ENCODE measurements around the gene NME8. TPM values are rescaled to one million over a fixed set of nuclear protein-coding genes. Genes with fewer than 3 reads are reported as not detected.

NME8 gene
- total and polyA plus RNA-seq, 2 of the 4 experiments (the other 2 are of a cell fraction), result not detected

- ATAC-seq (ENCODE audit: low read depth) (no peak), DNase-seq (no peak)
- Histone ChIP-seq H2AFZ (replicated peaks; ENCODE audit: low read length, poor library complexity) (no peak overlapping the region), H4K5ac (ENCODE audit: low read depth, low read length) (no peak overlapping the region), H2BK5ac (ENCODE audit: low read depth, low read length, poor library complexity, severe bottlenecking) (no peak overlapping the region), H3K79me1 (ENCODE audit: low read depth in 1 of 2, low read length in 2 of 2) (no peaks in the 10 kb centered on the region), H3K27ac (ENCODE audit: insufficient read depth, low read length) (no peak overlapping the region), H3K23ac (ENCODE audit: low read depth, low read length) (no peak overlapping the region), H3K36me3 (ENCODE audit: control insufficient read depth, insufficient read depth, low read length) (no peaks in the 10 kb centered on the region), H4K91ac (ENCODE audit: insufficient read depth, low read depth, low read length) (no peak overlapping the region), H3K9ac (ENCODE audit: low read depth, low read length) (no peak overlapping the region), H3K27me3 (ENCODE audit: control insufficient read depth, insufficient read depth, low read length) (no peaks in the 10 kb centered on the region), H3K4ac (ENCODE audit: low read depth, low read length) (no peak overlapping the region), H3K4me2 (ENCODE audit: low read depth, low read length) (no peak overlapping the region), H2AK5ac (ENCODE audit: low read depth, low read length) (no peak overlapping the region), H2BK20ac (ENCODE audit: low read depth, low read length) (no peak overlapping the region), H2AK9ac (replicated peaks; ENCODE audit: low read depth, low read length, poor library complexity) (no peak overlapping the region), H3K9me3 (ENCODE audit: control insufficient read depth, insufficient read depth, low read length) (no peaks in the 10 kb centered on the region), H4K20me1 (ENCODE audit: insufficient read depth, low read length) (no peaks in the 10 kb centered on the region), H3K14ac (replicated peaks; ENCODE audit: low read depth, low read length) (no peak overlapping the region), H2BK15ac (ENCODE audit: low read depth, low read length) (no peak overlapping the region), H2BK120ac (ENCODE audit: low read depth, low read length) (no peak overlapping the region), H3K9me1 (ENCODE audit: insufficient read depth, low read length) (no peaks in the 10 kb centered on the region), H3K56ac (ENCODE audit: extremely low read depth, insufficient read depth, low read length) (no peak overlapping the region), H3K4me3 (ENCODE audit: insufficient read depth, low read depth, low read length) (no peak overlapping the region), H3K18ac (ENCODE audit: low read depth, low read length) (no peak overlapping the region), H4K8ac (ENCODE audit: low read depth in 2 of 2, low read length in 2 of 2) (no peak overlapping the region), H3K4me1 (ENCODE audit: control insufficient read depth, insufficient read depth, low read length) (no peaks in the 10 kb centered on the region)
- ChIA-PET CTCF (no interaction called here), POLR2A (ENCODE audit: unreplicated experiment) (no interaction called here)
- TF ChIP-seq MXI1 (IDR thresholded peaks at IDR 0.05; ENCODE audit: borderline replicate concordance, low read depth, low read length), result no peak
- TF ChIP-seq POLR2A (IDR thresholded peaks at IDR 0.05; ENCODE audit: low read depth, low read length), result no peak
- no peak for TF ChIP-seq RCOR1 (IDR thresholded peaks at IDR 0.05; ENCODE audit: insufficient replicate concordance, low read length)
- no TSS peak for BruUV-seq (replicated peaks)
- in situ Hi-C loops (cut with MboI; ENCODE audit: low sequenced_read_pairs), result no loop called here
- no CpG with 5 or more reads among the region's 2 CpGs for WGBS, 2 experiments (ENCODE audit: extremely low coverage in 2 of 2, insufficient read length in 1 of 2)
- intact Hi-C loops (cut with micrococcal nuclease), result no loop called here
- dilution Hi-C loops (cut with HindIII; ENCODE audit: low sequenced_read_pairs, unreplicated experiment), result no loop called here
Measured at GRCh38 chr7:37815671-37816371, 32.6 kb upstream of the NME8 start.

Data from IMR-90 (cell line).